HG03064 (cell line): Measurements from ENCODE around the gene VAMP4.

Source experiments
- ATAC-seq: cut with Tn5 transposase; IDR thresholded peaks from one replicate; pipeline ENCODE4 v1.9.1; 2021; ENCODE audit warnings: low read depth; ENCODE audit not compliant: unreplicated experiment

The VAMP4 gene

GRCh38 chr1:171654201-171654941 lies 87.5 kb downstream of the VAMP4 start:
- ATAC-seq, result no peak

- ATAC-seq, result no peak
Observed at GRCh38 chr1:171653796-171654195, 88.1 kb downstream of the VAMP4 start.

GRCh38 chr1:171652234-171652822 lies 89.5 kb downstream of the VAMP4 start, which contains the start of gene MYOC:
Gene MYOC, minus strand, starts transcription at chr1:171652688. Its CDS starts 77 bp downstream, at chr1:171652611.
- ATAC-seq, result no peak
